Measurements from ENCODE around the gene CHST12. TPM values are rescaled to one million over a fixed set of nuclear protein-coding genes. Genes with fewer than 3 reads are reported as not detected.

Gene CHST12
- polyA plus RNA-seq, 1 donor from 2014 or later, result 6.4 TPM

DNA sequence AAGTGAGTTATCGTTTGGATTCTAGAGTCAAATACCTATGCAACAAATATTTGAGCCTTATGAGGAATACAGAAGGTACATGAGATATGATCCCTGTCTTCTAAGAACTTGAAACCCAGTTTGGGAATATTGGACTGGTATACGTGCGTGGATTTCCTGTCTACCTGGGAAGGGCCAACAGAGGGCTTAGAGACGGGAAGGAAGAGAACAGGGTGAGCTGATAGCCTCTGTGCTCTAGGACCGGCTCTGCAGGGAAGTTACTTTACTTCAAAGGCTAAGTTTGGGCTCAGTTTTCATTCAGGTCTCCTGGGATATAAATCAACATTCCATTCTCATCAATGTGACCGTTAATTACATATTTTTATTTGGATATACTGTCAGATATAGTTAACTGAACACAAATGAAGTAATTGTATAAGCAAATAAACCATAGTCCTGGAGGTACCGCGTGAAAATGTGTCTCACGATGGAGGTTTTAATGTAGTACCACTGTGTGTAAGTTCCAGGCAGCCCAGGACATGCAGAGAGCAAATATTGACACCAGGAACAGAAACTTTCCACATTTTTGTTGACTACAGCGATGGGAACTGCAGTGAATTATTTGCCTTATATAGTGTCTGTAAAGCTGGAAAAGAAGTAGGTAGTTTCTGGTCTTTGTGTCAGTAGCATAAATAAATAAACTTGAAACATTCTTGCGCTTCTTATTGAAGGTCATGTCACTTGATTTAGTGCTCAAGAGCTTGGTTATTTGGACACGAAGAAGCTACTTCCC is 8.6 kb downstream of the CHST12 start:
- Histone ChIP-seq H3K9ac (ENCODE audit: low read length) (no peak overlapping the region), H3F3A (ENCODE audit: insufficient read depth, low read length, poor library complexity, severe bottlenecking) (no peaks in the 10 kb centered on the region), H3K9me3 (ENCODE audit: low read length) (no peaks in the 10 kb centered on the region), H2AFZ (ENCODE audit: low read depth, low read length) (no peak overlapping the region), H3K36me3 (ENCODE audit: insufficient read depth, low read length) (no peaks in the 10 kb centered on the region), H3K4me2 (ENCODE audit: low read length) (no peak overlapping the region), H3K9me2 (ENCODE audit: insufficient read depth, low read length) (no peaks in the 10 kb centered on the region), H3K79me2 (replicated peaks; ENCODE audit: insufficient read depth, low read length) (no peaks in the 10 kb centered on the region), H3K27ac (ENCODE audit: low read length) (no peak overlapping the region), H4K20me1 (ENCODE audit: insufficient read depth) (no peaks in the 10 kb centered on the region), H3K27me3 (ENCODE audit: insufficient read depth, low read depth, low read length) (no peaks in the 10 kb centered on the region), H3K4me3 (ENCODE audit: low read length) (no peak overlapping the region)
- TF ChIP-seq EZH2 (IDR thresholded peaks at IDR 0.05; ENCODE audit: borderline replicate concordance, insufficient read depth, low read length, poor library complexity, severe bottlenecking) (no peak), REST (IDR thresholded peaks at IDR 0.05; ENCODE audit: borderline replicate concordance) (no peak), TAF1 (IDR thresholded peaks at IDR 0.05; ENCODE audit: low read depth) (no peak), MXI1 (conservative IDR thresholded peaks at IDR 0.05; ENCODE audit: poor library complexity, severe bottlenecking) (no peak), POLR2AphosphoS5 (IDR thresholded peaks at IDR 0.05) (no peak), SMC3 (conservative IDR thresholded peaks at IDR 0.05; ENCODE audit: poor library complexity) (no peak), EP300 (conservative IDR thresholded peaks at IDR 0.05; ENCODE audit: poor library complexity, severe bottlenecking) (no peak), RAD21 (conservative IDR thresholded peaks at IDR 0.05) (no peak)
- TF ChIP-seq, protein P1, sequence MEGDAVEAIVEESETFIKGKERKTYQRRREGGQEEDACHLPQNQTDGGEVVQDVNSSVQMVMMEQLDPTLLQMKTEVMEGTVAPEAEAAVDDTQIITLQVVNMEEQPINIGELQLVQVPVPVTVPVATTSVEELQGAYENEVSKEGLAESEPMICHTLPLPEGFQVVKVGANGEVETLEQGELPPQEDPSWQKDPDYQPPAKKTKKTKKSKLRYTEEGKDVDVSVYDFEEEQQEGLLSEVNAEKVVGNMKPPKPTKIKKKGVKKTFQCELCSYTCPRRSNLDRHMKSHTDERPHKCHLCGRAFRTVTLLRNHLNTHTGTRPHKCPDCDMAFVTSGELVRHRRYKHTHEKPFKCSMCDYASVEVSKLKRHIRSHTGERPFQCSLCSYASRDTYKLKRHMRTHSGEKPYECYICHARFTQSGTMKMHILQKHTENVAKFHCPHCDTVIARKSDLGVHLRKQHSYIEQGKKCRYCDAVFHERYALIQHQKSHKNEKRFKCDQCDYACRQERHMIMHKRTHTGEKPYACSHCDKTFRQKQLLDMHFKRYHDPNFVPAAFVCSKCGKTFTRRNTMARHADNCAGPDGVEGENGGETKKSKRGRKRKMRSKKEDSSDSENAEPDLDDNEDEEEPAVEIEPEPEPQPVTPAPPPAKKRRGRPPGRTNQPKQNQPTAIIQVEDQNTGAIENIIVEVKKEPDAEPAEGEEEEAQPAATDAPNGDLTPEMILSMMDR (IDR thresholded peaks at IDR 0.05; ENCODE audit: poor library complexity, severe bottlenecking), result no peak

DNA sequence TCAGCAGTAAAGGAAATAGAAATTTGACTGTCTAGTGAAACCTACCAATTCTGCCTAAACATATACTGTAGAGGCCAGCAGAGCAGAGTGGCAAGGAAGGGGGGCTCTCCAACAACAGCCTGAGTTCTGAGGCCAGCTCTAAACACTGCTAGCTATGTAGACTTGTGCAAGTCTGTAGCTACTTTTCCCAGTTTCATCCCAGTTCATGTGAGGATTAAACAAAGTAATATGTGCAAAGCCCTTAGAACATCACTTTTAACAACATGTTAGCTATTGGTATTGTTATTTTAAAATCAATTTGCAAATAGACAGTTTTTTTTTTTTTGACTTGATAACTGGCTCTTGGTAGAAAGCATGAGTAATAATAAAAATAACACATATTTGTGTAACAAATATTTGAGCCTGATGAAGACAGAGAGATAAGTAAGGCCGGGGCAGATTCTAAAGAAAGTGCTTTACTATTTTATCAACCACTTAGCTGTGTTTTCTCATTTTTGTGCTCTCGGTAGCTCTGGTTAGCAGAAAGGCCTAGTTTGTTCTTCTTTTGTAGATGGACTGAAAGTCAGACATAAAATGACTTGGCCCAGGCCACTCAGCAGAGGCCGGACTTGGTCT is 9.3 kb downstream of the CHST12 start:
- peaks cover 1% of the 10 kb centered on the region for H3K79me2 ChIP-seq (replicated peaks; ENCODE audit: insufficient read depth, low read length)
- H4K20me1 ChIP-seq (ENCODE audit: insufficient read depth), result no peaks in the 10 kb centered on the region
- H3K4me3 ChIP-seq (ENCODE audit: low read length), result no peak overlapping the region
- TF ChIP-seq RAD21 (conservative IDR thresholded peaks at IDR 0.05), result no peak
- H3K36me3 ChIP-seq (ENCODE audit: insufficient read depth, low read length), result no peaks in the 10 kb centered on the region
- H3K9me2 ChIP-seq (ENCODE audit: insufficient read depth, low read length), result no peaks in the 10 kb centered on the region
- no peak overlapping the region for H3K9ac ChIP-seq (ENCODE audit: low read length)
- H3K27ac ChIP-seq (ENCODE audit: low read length), result no peak overlapping the region
- no peaks in the 10 kb centered on the region for H3F3A ChIP-seq (ENCODE audit: insufficient read depth, low read length, poor library complexity, severe bottlenecking)
- H2AFZ ChIP-seq (ENCODE audit: low read depth, low read length), result no peak overlapping the region
- H3K27me3 ChIP-seq (ENCODE audit: insufficient read depth, low read depth, low read length), result no peaks in the 10 kb centered on the region
- no peak overlapping the region for H3K4me2 ChIP-seq (ENCODE audit: low read length)
- H3K9me3 ChIP-seq (ENCODE audit: low read length), result no peaks in the 10 kb centered on the region

Measured in neural cell (in vitro differentiated cells).